ENCODE measurements around the gene MYZAP. TPM values are rescaled to one million over a fixed set of nuclear protein-coding genes. Genes with fewer than 3 reads are reported as not detected.

Gene MYZAP
- total and polyA plus RNA-seq, 10 of the 15 experiments (the other 5 are each of a cell fraction or from before 2014, with no cell fraction given) = not detected

DNA sequence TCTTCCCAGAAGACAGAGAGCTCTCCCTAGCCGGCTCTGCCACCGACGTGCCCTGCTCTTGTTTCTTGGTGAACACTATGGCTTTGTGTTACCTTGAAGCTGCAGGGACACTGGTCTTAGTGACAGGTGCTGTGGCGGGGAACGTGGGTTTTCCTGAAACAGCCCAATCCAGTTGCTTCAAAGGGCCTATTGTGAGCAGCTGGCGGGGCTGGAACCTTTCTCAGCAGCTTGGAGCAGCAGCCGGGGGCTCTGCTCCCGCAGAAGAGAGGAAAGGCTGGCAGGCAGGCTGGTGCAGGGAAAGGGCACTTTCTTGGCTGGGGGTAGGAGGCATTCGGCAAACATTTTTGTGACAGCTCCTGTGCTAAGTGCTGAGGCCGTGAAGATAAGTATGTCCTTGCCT is 12.8 kb downstream of the MYZAP start:
- ChIA-PET SMC1A (ENCODE audit: uncharacterized antibody, unreplicated experiment) (no interaction called here), RAD21 (ENCODE audit: unreplicated experiment) (no interaction called here), CTCF (interaction anchor here (0.6 kb wide), 1 partner anchor 1126 kb away, joined by 3 read pairs; no protein-coding TSS in a partner anchor), POLR2A (no interaction called here)
- 24% methylated on average over 10 of the region's 10 CpGs for WGBS (ENCODE audit: insufficient coverage, insufficient replicate concordance, low lambda C conversion rate, missing lambda C conversion rate)
- Histone ChIP-seq H3K9ac (ENCODE audit: control insufficient read depth, insufficient read depth, low read length) (no peak overlapping the region), H3K4me3 (no peak overlapping the region), H3K4me1 (ENCODE audit: control insufficient read depth, insufficient read depth, low read length) (no peaks in the 10 kb centered on the region), H3K27me3 (replicated peaks in 1 of 2; ENCODE audit: control insufficient read depth in 2 of 2, insufficient read depth in 2 of 2, low read length in 1 of 2) (no peaks in the 10 kb centered on the region; a peak in 1 of 4 replicates), H3K36me3 (ENCODE audit: control insufficient read depth in 2 of 2, insufficient read depth in 2 of 2, low read length in 1 of 2) (no peaks in the 10 kb centered on the region), H3K9me3 (replicated peaks; ENCODE audit: control insufficient read depth, insufficient read depth, low read length) (no peaks in the 10 kb centered on the region), H4K20me1 (ENCODE audit: control insufficient read depth, insufficient read depth) (no peaks in the 10 kb centered on the region), H3K4me2 (ENCODE audit: control insufficient read depth, insufficient read depth) (no peak overlapping the region), H3K79me2 (ENCODE audit: control insufficient read depth, insufficient read depth, low read length) (no peaks in the 10 kb centered on the region), H2AFZ (ENCODE audit: control insufficient read depth, low read depth, low read length) (no peak overlapping the region), H3K27ac (ENCODE audit: control insufficient read depth, insufficient read depth) (no peak overlapping the region)
- no peak for TF ChIP-seq GABPA (IDR thresholded peaks at IDR 0.05; ENCODE audit: low read depth)
- TF ChIP-seq TCF3 (IDR thresholded peaks at IDR 0.05; ENCODE audit: borderline replicate concordance, insufficient read depth, low read depth, low read length) = no peak
- no peak for TF ChIP-seq STAT1 (conservative IDR thresholded peaks at IDR 0.05)
- no peak for TF ChIP-seq IRF4 (IDR thresholded peaks at IDR 0.05; ENCODE audit: low read depth, low read length)
- TF ChIP-seq, protein P1, sequence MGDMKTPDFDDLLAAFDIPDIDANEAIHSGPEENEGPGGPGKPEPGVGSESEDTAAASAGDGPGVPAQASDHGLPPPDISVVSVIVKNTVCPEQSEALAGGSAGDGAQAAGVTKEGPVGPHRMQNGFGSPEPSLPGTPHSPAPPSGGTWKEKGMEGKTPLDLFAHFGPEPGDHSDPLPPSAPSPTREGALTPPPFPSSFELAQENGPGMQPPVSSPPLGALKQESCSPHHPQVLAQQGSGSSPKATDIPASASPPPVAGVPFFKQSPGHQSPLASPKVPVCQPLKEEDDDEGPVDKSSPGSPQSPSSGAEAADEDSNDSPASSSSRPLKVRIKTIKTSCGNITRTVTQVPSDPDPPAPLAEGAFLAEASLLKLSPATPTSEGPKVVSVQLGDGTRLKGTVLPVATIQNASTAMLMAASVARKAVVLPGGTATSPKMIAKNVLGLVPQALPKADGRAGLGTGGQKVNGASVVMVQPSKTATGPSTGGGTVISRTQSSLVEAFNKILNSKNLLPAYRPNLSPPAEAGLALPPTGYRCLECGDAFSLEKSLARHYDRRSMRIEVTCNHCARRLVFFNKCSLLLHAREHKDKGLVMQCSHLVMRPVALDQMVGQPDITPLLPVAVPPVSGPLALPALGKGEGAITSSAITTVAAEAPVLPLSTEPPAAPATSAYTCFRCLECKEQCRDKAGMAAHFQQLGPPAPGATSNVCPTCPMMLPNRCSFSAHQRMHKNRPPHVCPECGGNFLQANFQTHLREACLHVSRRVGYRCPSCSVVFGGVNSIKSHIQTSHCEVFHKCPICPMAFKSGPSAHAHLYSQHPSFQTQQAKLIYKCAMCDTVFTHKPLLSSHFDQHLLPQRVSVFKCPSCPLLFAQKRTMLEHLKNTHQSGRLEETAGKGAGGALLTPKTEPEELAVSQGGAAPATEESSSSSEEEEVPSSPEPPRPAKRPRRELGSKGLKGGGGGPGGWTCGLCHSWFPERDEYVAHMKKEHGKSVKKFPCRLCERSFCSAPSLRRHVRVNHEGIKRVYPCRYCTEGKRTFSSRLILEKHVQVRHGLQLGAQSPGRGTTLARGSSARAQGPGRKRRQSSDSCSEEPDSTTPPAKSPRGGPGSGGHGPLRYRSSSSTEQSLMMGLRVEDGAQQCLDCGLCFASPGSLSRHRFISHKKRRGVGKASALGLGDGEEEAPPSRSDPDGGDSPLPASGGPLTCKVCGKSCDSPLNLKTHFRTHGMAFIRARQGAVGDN (IDR thresholded peaks at IDR 0.05) = no peak
- no peak for TF ChIP-seq BRCA1 (IDR thresholded peaks at IDR 0.05; ENCODE audit: low read depth, low read length)
- no peak for TF ChIP-seq STAT3 (IDR thresholded peaks at IDR 0.05; ENCODE audit: low read depth, low read length)
- DNase-seq (ENCODE audit: low read depth, low spot score) (no peak), FAIRE-seq (no peak), ATAC-seq (no peak)
- in situ Hi-C loops (cut with MboI) (no loop called here), intact Hi-C loops (cut with micrococcal nuclease; ENCODE audit: unreplicated experiment) (no loop called here)
- no TSS peak for BruUV-seq (replicated peaks)

All from GM12878 (cell line).